Dermis blood vessel endothelial cell (primary cell): ENCODE data around the gene KCNJ1. TPM values are rescaled to one million over a fixed set of nuclear protein-coding genes. Genes with fewer than 3 reads are reported as not detected.

Experiments
- DNase-seq: peaks from one replicate; pipeline ENCODE4 v3.0.0; 2010
- total RNA-seq: library from RNA; depleted of rRNA; stranded (reverse); fragments of >200 nt; gene quantifications from 2 replicates; pipeline ENCODE4 v1.2.3, GENCODE V29; 2014

The KCNJ1 gene
- total RNA-seq, 1 donor from 2014 or later = 0.34 TPM

- no peak for DNase-seq
Observed at GRCh38 chr11:128846985-128847384, 20.1 kb downstream of the KCNJ1 start.

GRCh38 chr11:128845334-128845780, 21.7 kb downstream of the KCNJ1 start:
- DNase-seq = no peak

- DNase-seq = peak; percentile 63
Observed at GRCh38 chr11:128843198-128843785, 23.8 kb downstream of the KCNJ1 start.

GRCh38 chr11:128841461-128842072, 25.5 kb downstream of the KCNJ1 start:
- no peak for DNase-seq

GRCh38 chr11:128840783-128841182, 26.3 kb downstream of the KCNJ1 start:
- no peak for DNase-seq

GRCh38 chr11:128840137-128840536, 27.0 kb downstream of the KCNJ1 start:
- peak; percentile 58 for DNase-seq

- no peak for DNase-seq
Observed at GRCh38 chr11:128839081-128839480, 28.0 kb downstream of the KCNJ1 start.

- peak; percentile 64 for DNase-seq
Observed at GRCh38 chr11:128837627-128838026, 29.5 kb downstream of the KCNJ1 start.

GRCh38 chr11:128835741-128836430, 31.2 kb downstream of the KCNJ1 start:
- peak; percentile 94 for DNase-seq

- DNase-seq = no peak
Observed at GRCh38 chr11:128834157-128834556, 32.9 kb downstream of the KCNJ1 start.

GRCh38 chr11:128832121-128832497, 35.0 kb downstream of the KCNJ1 start:
- DNase-seq = no peak

GRCh38 chr11:128831174-128832120, 35.6 kb downstream of the KCNJ1 start:
- DNase-seq = peak; percentile 94

GRCh38 chr11:128830290-128831173, 36.6 kb downstream of the KCNJ1 start:
- no peak for DNase-seq

GRCh38 chr11:128828350-128828749, 38.7 kb downstream of the KCNJ1 start:
- DNase-seq = peak; percentile 62

GRCh38 chr11:128827191-128827893, 39.8 kb downstream of the KCNJ1 start:
- DNase-seq = no peak

- DNase-seq = no peak
Observed at GRCh38 chr11:128825050-128825784, 41.9 kb downstream of the KCNJ1 start.

- no peak for DNase-seq
Observed at GRCh38 chr11:128824191-128825049, 42.7 kb downstream of the KCNJ1 start.

- no peak for DNase-seq
Observed at GRCh38 chr11:128823753-128824152, 43.3 kb downstream of the KCNJ1 start.

- DNase-seq = no peak
Observed at GRCh38 chr11:128822130-128822529, 45.0 kb downstream of the KCNJ1 start.
